ENCODE measurements around the gene INKA2. TPM values are rescaled to one million over a fixed set of nuclear protein-coding genes. Genes with fewer than 3 reads are reported as not detected.

Gene INKA2
- total and polyA plus RNA-seq, 2 of the 4 experiments (the other 2 are of a cell fraction): 2.2 to 2.6 TPM

GRCh38 chr1:111734856-111735255 lies 4.3 kb downstream of the INKA2 start:
- H3K4me3 ChIP-seq (ENCODE audit: insufficient read depth, low read depth, low read length): no peak overlapping the region
- ATAC-seq (ENCODE audit: low read depth) (no peak), DNase-seq (no peak)
- no peak overlapping the region for H3K4ac ChIP-seq (ENCODE audit: low read depth, low read length)
- TF ChIP-seq CHD1 (IDR thresholded peaks at IDR 0.05; ENCODE audit: low read depth, low read length) (no peak), MAFK (IDR thresholded peaks at IDR 0.05; ENCODE audit: low read depth, low read length) (no peak), USF2 (IDR thresholded peaks at IDR 0.05; ENCODE audit: low read depth, low read length) (no peak), NFE2L2 (IDR thresholded peaks at IDR 0.05; ENCODE audit: low read depth, low read length) (no peak), CTCF (conservative IDR thresholded peaks at IDR 0.05; ENCODE audit: low read depth, low read length) (no peak), RAD21 (IDR thresholded peaks at IDR 0.05; ENCODE audit: low read length) (no peak), MAZ (IDR thresholded peaks at IDR 0.05; ENCODE audit: borderline replicate concordance, low read depth, low read length) (no peak), ELK1 (IDR thresholded peaks at IDR 0.05; ENCODE audit: borderline replicate concordance, low read depth, low read length) (no peak), RCOR1 (IDR thresholded peaks at IDR 0.05; ENCODE audit: insufficient replicate concordance, low read length) (no peak), POLR2A (IDR thresholded peaks at IDR 0.05; ENCODE audit: low read depth, low read length) (no peak), BHLHE40 (IDR thresholded peaks at IDR 0.05; ENCODE audit: low read depth, low read length) (no peak), MXI1 (IDR thresholded peaks at IDR 0.05; ENCODE audit: borderline replicate concordance, low read depth, low read length) (no peak), CEBPB (IDR thresholded peaks at IDR 0.05; ENCODE audit: low read depth, low read length) (no peak), FOS (IDR thresholded peaks at IDR 0.05; ENCODE audit: low read depth, low read length) (no peak), RFX5 (IDR thresholded peaks at IDR 0.05; ENCODE audit: low read depth, low read length) (no peak), SMC3 (IDR thresholded peaks at IDR 0.05; ENCODE audit: low read depth, low read length) (no peak)
- H4K91ac ChIP-seq (ENCODE audit: insufficient read depth, low read depth, low read length): no peak overlapping the region
- H3K79me1 ChIP-seq (ENCODE audit: low read depth in 1 of 2, low read length in 2 of 2): peaks cover 18 to 74% of the 10 kb centered on the region in 2 experiments; a peak in 2 of 4 replicates
- dilution Hi-C loops (cut with HindIII; ENCODE audit: low sequenced_read_pairs, unreplicated experiment): no loop called here
- intact Hi-C loops (cut with micrococcal nuclease): no loop called here
- no peak overlapping the region for H2BK20ac ChIP-seq (ENCODE audit: low read depth, low read length)
- BruUV-seq (replicated peaks): no TSS peak
- H3K18ac ChIP-seq (ENCODE audit: low read depth, low read length): no peak overlapping the region
- H3K4me2 ChIP-seq (ENCODE audit: low read depth, low read length): no peak overlapping the region
- no peak overlapping the region for H3K56ac ChIP-seq (ENCODE audit: extremely low read depth, insufficient read depth, low read length)
- H3K23ac ChIP-seq (ENCODE audit: low read depth, low read length): 0 out of 2 replicates have a peak overlapping the region, but pooled peaks have one; percentile 46
- 0 out of 3 replicates have a peak overlapping the region, but pooled peaks have one; percentile 0 for H2BK15ac ChIP-seq (ENCODE audit: low read depth, low read length)
- no peak overlapping the region for H2AFZ ChIP-seq (replicated peaks; ENCODE audit: low read length, poor library complexity)
- H2BK5ac ChIP-seq (ENCODE audit: low read depth, low read length, poor library complexity, severe bottlenecking): no peak overlapping the region
- CTCF ChIA-PET: no interaction called here
- H3K14ac ChIP-seq (replicated peaks; ENCODE audit: low read depth, low read length): peak overlapping the region; percentile 36; the same call in 1 of the 2 replicates
- 90% methylated on average over 2 of the region's 3 CpGs; no CpG with 5 or more reads in 1 of the 2 experiments for WGBS, 2 experiments (ENCODE audit: extremely low coverage in 2 of 2, insufficient read length in 1 of 2)
- H3K27ac ChIP-seq (ENCODE audit: insufficient read depth, low read length): no peak overlapping the region
- H3K9ac ChIP-seq (ENCODE audit: low read depth, low read length): no peak overlapping the region
- H3K27me3 ChIP-seq (ENCODE audit: control insufficient read depth, insufficient read depth, low read length): no peaks in the 10 kb centered on the region
- peak overlapping the region; percentile 46; the same call in 1 of the 2 replicates for H2BK120ac ChIP-seq (ENCODE audit: low read depth, low read length)
- in situ Hi-C loops (cut with MboI; ENCODE audit: low sequenced_read_pairs): no loop called here
- H3K36me3 ChIP-seq (ENCODE audit: control insufficient read depth, insufficient read depth, low read length): no peaks in the 10 kb centered on the region
- no peak overlapping the region for H2AK9ac ChIP-seq (replicated peaks; ENCODE audit: low read depth, low read length, poor library complexity)
- H3K4me1 ChIP-seq (ENCODE audit: control insufficient read depth, insufficient read depth, low read length): peaks cover 35% of the 10 kb centered on the region
- H3K9me1 ChIP-seq (ENCODE audit: insufficient read depth, low read length): peaks cover 32% of the 10 kb centered on the region
- no peak overlapping the region for H4K5ac ChIP-seq (ENCODE audit: low read depth, low read length)
- no peak overlapping the region for H4K8ac ChIP-seq (ENCODE audit: low read depth in 2 of 2, low read length in 2 of 2)
- H4K20me1 ChIP-seq (ENCODE audit: insufficient read depth, low read length): peaks cover 5% of the 10 kb centered on the region; the same call in 1 of the 2 replicates
- H2AK5ac ChIP-seq (ENCODE audit: low read depth, low read length): peak overlapping the region; percentile 44; the same call in 1 of the 2 replicates
- H3K9me3 ChIP-seq (ENCODE audit: control insufficient read depth, insufficient read depth, low read length): no peaks in the 10 kb centered on the region
- POLR2A ChIA-PET (ENCODE audit: unreplicated experiment): no interaction called here
